HG02610 (cell line): ENCODE results near the gene STON2.

Experiments used
- ATAC-seq: cut with Tn5 transposase; IDR thresholded peaks from one replicate; pipeline ENCODE4 v1.9.1; 2021; ENCODE audit warnings: mild to moderate bottlenecking, moderate library complexity; ENCODE audit not compliant: unreplicated experiment

STON2 gene

GRCh38 chr14:81423504-81423903, 23.4 kb upstream of the STON2 start:
- ATAC-seq = no peak

GRCh38 chr14:81418057-81418790, 18.1 kb upstream of the STON2 start:
- ATAC-seq = no peak

GRCh38 chr14:81416981-81417380, 16.9 kb upstream of the STON2 start:
- no peak for ATAC-seq

GRCh38 chr14:81416194-81416952, 16.2 kb upstream of the STON2 start:
- ATAC-seq = no peak

- no peak for ATAC-seq
These were observed 15.7 kb upstream of the STON2 start for GRCh38 chr14:81415781-81416180.

GRCh38 chr14:81414123-81414522, 14.0 kb upstream of the STON2 start:
- no peak for ATAC-seq

GRCh38 chr14:81412779-81413178, 12.7 kb upstream of the STON2 start:
- ATAC-seq = no peak

- no peak for ATAC-seq
These were observed 8.5 kb upstream of the STON2 start for GRCh38 chr14:81408595-81408994.

GRCh38 chr14:81406863-81407262, 6.7 kb upstream of the STON2 start:
- no peak for ATAC-seq

GRCh38 chr14:81402123-81402495, 2.0 kb upstream of the STON2 start:
- peak; percentile 27 for ATAC-seq

GRCh38 chr14:81401420-81402122, 1.4 kb upstream of the STON2 start:
- peak; percentile 78 for ATAC-seq

- ATAC-seq = no peak
These were observed 728 bp upstream of the STON2 start for GRCh38 chr14:81400852-81401251.

- ATAC-seq = no peak
These were observed 1.8 kb downstream of the STON2 start for GRCh38 chr14:81398196-81398891.

- no peak for ATAC-seq
These were observed 4.0 kb downstream of the STON2 start for GRCh38 chr14:81396113-81396512.

- no peak for ATAC-seq
These were observed 5.4 kb downstream of the STON2 start for GRCh38 chr14:81394739-81395138.

GRCh38 chr14:81392976-81393643, 7.0 kb downstream of the STON2 start:
- no peak for ATAC-seq

- ATAC-seq = no peak
These were observed 8.1 kb downstream of the STON2 start for GRCh38 chr14:81392052-81392451.

GRCh38 chr14:81390696-81391095, 9.4 kb downstream of the STON2 start:
- no peak for ATAC-seq

GRCh38 chr14:81388336-81388735, 11.8 kb downstream of the STON2 start:
- no peak for ATAC-seq

GRCh38 chr14:81386290-81386745, 13.8 kb downstream of the STON2 start:
- ATAC-seq = no peak

GRCh38 chr14:81385886-81386285, 14.2 kb downstream of the STON2 start:
- ATAC-seq = no peak
